ENCODE results near the gene KLHDC3. TPM values are rescaled to one million over a fixed set of nuclear protein-coding genes. Genes with fewer than 3 reads are reported as not detected.
A peak's percentile ranks its signal among the peaks of the same experiment; 100 is the strongest.

Gene KLHDC3
- total and polyA plus RNA-seq, 9 of the 15 experiments (the other 6 are each of a cell fraction or from before 2014, with no cell fraction given) = 4.5 to 171 (median 107) TPM

DNA sequence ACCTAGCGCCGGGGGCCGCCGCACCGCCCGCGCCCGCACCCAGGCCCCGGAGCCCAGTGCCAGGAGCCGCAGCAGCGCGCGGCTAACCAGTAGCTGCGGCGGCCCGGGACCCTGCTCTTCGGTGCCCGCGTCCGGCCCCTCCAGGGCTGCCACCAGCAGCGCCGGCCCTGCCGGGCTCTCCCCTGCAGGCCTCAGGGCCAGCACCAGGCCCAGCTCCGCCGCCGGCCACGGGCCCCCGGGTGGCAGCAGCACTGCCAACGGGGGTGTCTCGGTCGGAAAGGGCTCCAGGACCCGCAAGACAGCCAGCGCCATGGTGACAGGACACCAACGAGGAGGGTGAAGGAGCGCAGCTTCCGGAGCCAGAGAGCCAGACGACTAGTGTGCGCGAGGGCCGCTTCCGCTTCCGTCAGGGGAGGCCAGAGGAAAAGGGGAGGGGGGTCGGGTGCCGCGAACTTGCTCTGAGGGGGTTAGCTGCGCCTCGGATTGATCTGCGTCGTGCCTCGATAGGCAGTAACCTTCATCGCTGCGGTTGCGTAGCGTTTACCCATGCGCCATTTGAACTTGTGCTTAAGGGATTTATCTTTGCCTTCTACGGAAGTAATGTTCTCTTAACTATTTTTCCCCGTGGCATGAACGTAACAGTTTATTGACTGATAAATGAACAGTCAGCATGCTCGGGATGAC, 35.1 kb upstream of the KLHDC3 start, which contains the start of gene PEX6 (continued):
- TF ChIP-seq GATAD2A (IDR thresholded peaks at IDR 0.05) (no peak), ZKSCAN1 (IDR thresholded peaks at IDR 0.05; ENCODE audit: low read depth, low read length) (no peak), KDM5B (IDR thresholded peaks at IDR 0.05; ENCODE audit: insufficient replicate concordance, low read depth, low read length) (peak; percentile 84), FIP1L1 (IDR thresholded peaks at IDR 0.05; ENCODE audit: low read depth, low read length, poor library complexity, severe bottlenecking) (peak; percentile 77), RCOR1 (IDR thresholded peaks at IDR 0.05; ENCODE audit: borderline replicate concordance in 1 of 2, low read depth in 2 of 2, low read length in 2 of 2) (peak in 1 of 2 experiments; percentile 12; a peak in 1 of 4 replicates), ARNT (IDR thresholded peaks at IDR 0.05) (peak in 1 of 2 experiments; percentile 71; a peak in 1 of 4 replicates), NBN (IDR thresholded peaks at IDR 0.05; ENCODE audit: low read depth) (peak; percentile 90), HNRNPL (IDR thresholded peaks at IDR 0.05; ENCODE audit: low read depth, low read length) (peak; percentile 83; the same call in 1 of the 2 replicates), SETDB1 (IDR thresholded peaks at IDR 0.05; ENCODE audit: low read length) (no peak), CBX8 (IDR thresholded peaks at IDR 0.05; ENCODE audit: borderline replicate concordance, extremely low read depth, low read depth, low read length, poor library complexity, severe bottlenecking) (no peak), RHOXF2B (CRISPR knock-in tag; conservative IDR thresholded peaks at IDR 0.05) (no peak), OTX1 (CRISPR knock-in tag; IDR thresholded peaks at IDR 0.05) (no peak), CHD1 (IDR thresholded peaks at IDR 0.05; ENCODE audit: low read length) (no peak), MXI1 (IDR thresholded peaks at IDR 0.05; ENCODE audit: low read depth, low read length) (no peak), POLR2AphosphoS5 (IDR thresholded peaks at IDR 0.05; ENCODE audit: control insufficient read depth, insufficient read depth, low read depth, low read length) (peak; percentile 92)
- TF ChIP-seq, protein P1, sequence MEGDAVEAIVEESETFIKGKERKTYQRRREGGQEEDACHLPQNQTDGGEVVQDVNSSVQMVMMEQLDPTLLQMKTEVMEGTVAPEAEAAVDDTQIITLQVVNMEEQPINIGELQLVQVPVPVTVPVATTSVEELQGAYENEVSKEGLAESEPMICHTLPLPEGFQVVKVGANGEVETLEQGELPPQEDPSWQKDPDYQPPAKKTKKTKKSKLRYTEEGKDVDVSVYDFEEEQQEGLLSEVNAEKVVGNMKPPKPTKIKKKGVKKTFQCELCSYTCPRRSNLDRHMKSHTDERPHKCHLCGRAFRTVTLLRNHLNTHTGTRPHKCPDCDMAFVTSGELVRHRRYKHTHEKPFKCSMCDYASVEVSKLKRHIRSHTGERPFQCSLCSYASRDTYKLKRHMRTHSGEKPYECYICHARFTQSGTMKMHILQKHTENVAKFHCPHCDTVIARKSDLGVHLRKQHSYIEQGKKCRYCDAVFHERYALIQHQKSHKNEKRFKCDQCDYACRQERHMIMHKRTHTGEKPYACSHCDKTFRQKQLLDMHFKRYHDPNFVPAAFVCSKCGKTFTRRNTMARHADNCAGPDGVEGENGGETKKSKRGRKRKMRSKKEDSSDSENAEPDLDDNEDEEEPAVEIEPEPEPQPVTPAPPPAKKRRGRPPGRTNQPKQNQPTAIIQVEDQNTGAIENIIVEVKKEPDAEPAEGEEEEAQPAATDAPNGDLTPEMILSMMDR (IDR thresholded peaks at IDR 0.05 in 2 of 3, conservative IDR thresholded peaks at IDR 0.05 in 1 of 3; ENCODE audit: insufficient read depth in 2 of 3, low read depth in 1 of 3, low read length in 3 of 3) = peak in 1 of 3 experiments; percentile 3; a peak in 1 of 6 replicates
- TF ChIP-seq, protein P2, sequence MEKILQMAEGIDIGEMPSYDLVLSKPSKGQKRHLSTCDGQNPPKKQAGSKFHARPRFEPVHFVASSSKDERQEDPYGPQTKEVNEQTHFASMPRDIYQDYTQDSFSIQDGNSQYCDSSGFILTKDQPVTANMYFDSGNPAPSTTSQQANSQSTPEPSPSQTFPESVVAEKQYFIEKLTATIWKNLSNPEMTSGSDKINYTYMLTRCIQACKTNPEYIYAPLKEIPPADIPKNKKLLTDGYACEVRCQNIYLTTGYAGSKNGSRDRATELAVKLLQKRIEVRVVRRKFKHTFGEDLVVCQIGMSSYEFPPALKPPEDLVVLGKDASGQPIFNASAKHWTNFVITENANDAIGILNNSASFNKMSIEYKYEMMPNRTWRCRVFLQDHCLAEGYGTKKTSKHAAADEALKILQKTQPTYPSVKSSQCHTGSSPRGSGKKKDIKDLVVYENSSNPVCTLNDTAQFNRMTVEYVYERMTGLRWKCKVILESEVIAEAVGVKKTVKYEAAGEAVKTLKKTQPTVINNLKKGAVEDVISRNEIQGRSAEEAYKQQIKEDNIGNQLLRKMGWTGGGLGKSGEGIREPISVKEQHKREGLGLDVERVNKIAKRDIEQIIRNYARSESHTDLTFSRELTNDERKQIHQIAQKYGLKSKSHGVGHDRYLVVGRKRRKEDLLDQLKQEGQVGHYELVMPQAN (IDR thresholded peaks at IDR 0.05; ENCODE audit: borderline replicate concordance) = peak; percentile 72; the same call in 1 of the 2 replicates
- TF ChIP-seq, protein P3, sequence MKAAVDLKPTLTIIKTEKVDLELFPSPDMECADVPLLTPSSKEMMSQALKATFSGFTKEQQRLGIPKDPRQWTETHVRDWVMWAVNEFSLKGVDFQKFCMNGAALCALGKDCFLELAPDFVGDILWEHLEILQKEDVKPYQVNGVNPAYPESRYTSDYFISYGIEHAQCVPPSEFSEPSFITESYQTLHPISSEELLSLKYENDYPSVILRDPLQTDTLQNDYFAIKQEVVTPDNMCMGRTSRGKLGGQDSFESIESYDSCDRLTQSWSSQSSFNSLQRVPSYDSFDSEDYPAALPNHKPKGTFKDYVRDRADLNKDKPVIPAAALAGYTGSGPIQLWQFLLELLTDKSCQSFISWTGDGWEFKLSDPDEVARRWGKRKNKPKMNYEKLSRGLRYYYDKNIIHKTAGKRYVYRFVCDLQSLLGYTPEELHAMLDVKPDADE (conservative IDR thresholded peaks at IDR 0.05; ENCODE audit: control insufficient read depth, low read depth, low read length) = peak; percentile 59
- TF ChIP-seq, protein P4, sequence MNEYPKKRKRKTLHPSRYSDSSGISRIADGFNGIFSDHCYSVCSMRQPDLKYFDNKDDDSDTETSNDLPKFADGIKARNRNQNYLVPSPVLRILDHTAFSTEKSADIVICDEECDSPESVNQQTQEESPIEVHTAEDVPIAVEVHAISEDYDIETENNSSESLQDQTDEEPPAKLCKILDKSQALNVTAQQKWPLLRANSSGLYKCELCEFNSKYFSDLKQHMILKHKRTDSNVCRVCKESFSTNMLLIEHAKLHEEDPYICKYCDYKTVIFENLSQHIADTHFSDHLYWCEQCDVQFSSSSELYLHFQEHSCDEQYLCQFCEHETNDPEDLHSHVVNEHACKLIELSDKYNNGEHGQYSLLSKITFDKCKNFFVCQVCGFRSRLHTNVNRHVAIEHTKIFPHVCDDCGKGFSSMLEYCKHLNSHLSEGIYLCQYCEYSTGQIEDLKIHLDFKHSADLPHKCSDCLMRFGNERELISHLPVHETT (CRISPR knock-in tag; conservative IDR thresholded peaks at IDR 0.05 in 1 of 2, IDR thresholded peaks at IDR 0.05 in 1 of 2) = peak in 1 of 2 experiments; percentile 60; a peak in 1 of 4 replicates
